Tibial artery (tissue), 4 donors: Measurements from ENCODE around the gene OMP.

ENCODE experiments used
- DNase-seq, 2 donors: peaks; one replicate each; pipeline ENCODE4 v3.0.0-alpha.2; 2019
- H3K27ac ChIP-seq, 2 donors: fragments of 200-600 bp; sonication (generic) in 1 of 2; 1 replicate in 1 of 2; 2 replicates in 1 of 2; pipeline ENCODE4 v1.5.1; 2018 to 2019; ENCODE audit warnings: mild to moderate bottlenecking in 1 of 2
- H3K27me3 ChIP-seq, 2 donors: fragments of 200-600 bp; sonication (generic) in 1 of 2; one replicate each; pipeline versions ENCODE4 v1.5.1 to v1.6.0; 2016 to 2019
- H3K36me3 ChIP-seq, 3 donors: fragments of 200-600 bp; sonication (generic) in 2 of 3; one replicate each; pipeline ENCODE4 v1.5.1; 2016 to 2019; ENCODE audit warnings: mild to moderate bottlenecking in 2 of 3
- H3K4me1 ChIP-seq, 4 donors: fragments of 200-600 bp; sonication (generic) in 2 of 4; 1 replicate in 3 of 4; 2 replicates in 1 of 4; pipeline ENCODE4 v1.5.1; 2016 to 2019
- H3K4me3 ChIP-seq, 2 donors: fragments of 200-600 bp; sonication (generic) in 1 of 2; 1 replicate in 1 of 2; 2 replicates in 1 of 2; pipeline ENCODE4 v1.5.1; 2018 to 2019; ENCODE audit warnings: mild to moderate bottlenecking in 2 of 2
- H3K9me3 ChIP-seq, 3 donors: fragments of 200-600 bp; sonication (generic) in 1 of 3; one replicate each; pipeline ENCODE4 v1.5.1; 2016 to 2019
- CTCF ChIP-seq, 2 experiments: fragments of 200-600 bp in 1 of 2; fragments of 450-650 bp in 1 of 2; IDR thresholded peaks; one replicate each; pipeline ENCODE4 v1.5.1; 2017 to 2019; ENCODE audit warnings: antibody characterized with exemption in 2 of 2, mild to moderate bottlenecking in 1 of 2, moderate library complexity in 1 of 2
- intact Hi-C: fragments of 100-400 bp; cut with DNase I; formaldehyde crosslinking; loops from one replicate; pipeline ENCODE4 v1.15.0; 2023; ENCODE audit warnings: low total_unique reads

OMP gene

GRCh38 chr11:77129842-77130756 lies 27.5 kb downstream of the OMP start:
- TF ChIP-seq CTCF (IDR thresholded peaks at IDR 0.05), result no peak
- H3K27ac ChIP-seq, result peak overlapping the region; percentile 10 to 45
- H3K4me1 ChIP-seq, result peaks cover 0 to 42% (median 36%) of the 10 kb centered on the region in 4 donors
- H3K4me3 ChIP-seq, result no peak overlapping the region
- no peak for DNase-seq
- H3K9me3 ChIP-seq, result no peaks in the 10 kb centered on the region
- no peaks in the 10 kb centered on the region for H3K27me3 ChIP-seq
- H3K36me3 ChIP-seq, result no peaks in the 10 kb centered on the region
- intact Hi-C loops, result loop anchor here (5.0 kb wide), 1 partner anchor 417 kb away; no protein-coding TSS in a partner anchor

GRCh38 chr11:77130763-77131513 lies 28.3 kb downstream of the OMP start:
- intact Hi-C loops, result no loop called here
- Histone ChIP-seq H3K4me1 (peaks cover 0 to 42% (median 36%) of the 10 kb centered on the region in 4 donors), H3K27me3 (no peaks in the 10 kb centered on the region), H3K27ac (peak overlapping the region; percentile 10 to 45), H3K9me3 (no peaks in the 10 kb centered on the region), H3K36me3 (no peaks in the 10 kb centered on the region), H3K4me3 (no peak overlapping the region)
- no peak for TF ChIP-seq CTCF (IDR thresholded peaks at IDR 0.05)
- DNase-seq, result peak in 1 of 2 donors; percentile 76

GRCh38 chr11:77131560-77131959 lies 28.9 kb downstream of the OMP start:
- intact Hi-C loops, result no loop called here
- H3K4me3 ChIP-seq, result no peak overlapping the region
- peak overlapping the region; percentile 10 to 45 for H3K27ac ChIP-seq
- no peak for TF ChIP-seq CTCF (IDR thresholded peaks at IDR 0.05)
- no peaks in the 10 kb centered on the region for H3K9me3 ChIP-seq
- DNase-seq, result no peak
- H3K4me1 ChIP-seq, result peaks cover 0 to 42% (median 36%) of the 10 kb centered on the region in 4 donors
- no peaks in the 10 kb centered on the region for H3K36me3 ChIP-seq
- no peaks in the 10 kb centered on the region for H3K27me3 ChIP-seq

GRCh38 chr11:77135069-77135468 lies 32.4 kb downstream of the OMP start:
- Histone ChIP-seq H3K9me3 (no peaks in the 10 kb centered on the region), H3K36me3 (no peaks in the 10 kb centered on the region), H3K27ac (no peak overlapping the region), H3K4me1 (peaks cover 0 to 27% (median 17%) of the 10 kb centered on the region in 4 donors), H3K4me3 (no peak overlapping the region), H3K27me3 (peaks cover 0 to 25% of the 10 kb centered on the region in 2 donors)
- intact Hi-C loops, result no loop called here
- DNase-seq, result no peak
- no peak for TF ChIP-seq CTCF (IDR thresholded peaks at IDR 0.05)

- H3K4me3 ChIP-seq, result no peak overlapping the region
- no peak overlapping the region for H3K27ac ChIP-seq
- H3K36me3 ChIP-seq, result no peaks in the 10 kb centered on the region
- peaks cover 0 to 25% of the 10 kb centered on the region in 2 donors for H3K27me3 ChIP-seq
- DNase-seq, result no peak
- H3K4me1 ChIP-seq, result peaks cover 0 to 17% (median 8%) of the 10 kb centered on the region in 4 donors
- no peak for TF ChIP-seq CTCF (IDR thresholded peaks at IDR 0.05)
- intact Hi-C loops, result no loop called here
- H3K9me3 ChIP-seq, result no peaks in the 10 kb centered on the region
Measured at GRCh38 chr11:77136074-77136473, 33.4 kb downstream of the OMP start.
